HepG2 (cell line): Measurements from ENCODE around the gene GUCY2D. TPM values are rescaled to one million over a fixed set of nuclear protein-coding genes. Genes with fewer than 3 reads are reported as not detected.

Experiments used
- ETS1 ChIP-seq: sonication (generic); formaldehyde crosslinking; IDR thresholded peaks from 2 replicates; pipeline ENCODE4 v1.4.0; 2020; ENCODE audit warnings: missing genetic modification reagents
- FOXA1 ChIP-seq, 2 experiments: fragments of 450-650 bp in 1 of 2; sonication (generic) in 1 of 2; formaldehyde crosslinking in 1 of 2; IDR thresholded peaks; 2 replicates each; pipeline versions ENCODE4 v1.4.0 to v1.6.1; 2016 to 2020; ENCODE audit warnings: missing genetic modification reagents in 1 of 2
- FOXO1 ChIP-seq: sonication (generic); formaldehyde crosslinking; IDR thresholded peaks from 2 replicates; pipeline ENCODE4 v1.4.0; 2020; ENCODE audit warnings: missing genetic modification reagents
- GPBP1L1 ChIP-seq: sonication (generic); formaldehyde crosslinking; IDR thresholded peaks from 2 replicates; pipeline ENCODE4 v1.5.0; 2020; ENCODE audit warnings: mild to moderate bottlenecking, missing genetic modification reagents
- MBNL3 ChIP-seq: fragments of 250-450 bp; sonication (Bioruptor Pico); conservative IDR thresholded peaks from 2 replicates; pipeline ENCODE4 v1.8.0; 2022; ENCODE audit warnings: mild to moderate bottlenecking, inconsistent platforms
- MTF1 ChIP-seq: sonication (generic); formaldehyde crosslinking; IDR thresholded peaks from 2 replicates; pipeline ENCODE4 v1.5.0; 2020; ENCODE audit warnings: missing genetic modification reagents
- NFRKB ChIP-seq: fragments of 450-650 bp; IDR thresholded peaks from 2 replicates; pipeline ENCODE4 v1.6.1; 2017
- NR2C2 ChIP-seq: sonication (generic); formaldehyde crosslinking; IDR thresholded peaks from 2 replicates; pipeline ENCODE4 v1.4.0; 2020; ENCODE audit warnings: missing genetic modification reagents, mild to moderate bottlenecking, moderate library complexity, borderline replicate concordance
- PAF1 ChIP-seq: IDR thresholded peaks from 2 replicates; pipeline ENCODE4 v1.6.1; 2016; ENCODE audit warnings: missing genetic modification reagents, missing compliant biosample characterization
- POLR2A ChIP-seq, 2 experiments: IDR thresholded peaks; 2 replicates each; pipeline ENCODE4 v1.6.1; 2011; ENCODE audit warnings: low read depth in 2 of 2, low read length in 2 of 2, mild to moderate bottlenecking in 1 of 2, moderate library complexity in 1 of 2; ENCODE audit not compliant: insufficient read depth in 1 of 2
- REPIN1 ChIP-seq: sonication (generic); formaldehyde crosslinking; IDR thresholded peaks from 2 replicates; pipeline ENCODE4 v1.8.0; 2022; ENCODE audit warnings: missing genetic modification reagents, low read depth, mild to moderate bottlenecking, borderline replicate concordance
- TEAD3 ChIP-seq: optimal IDR thresholded peaks from 2 replicates; pipeline ENCODE3; 2016; ENCODE audit warnings: borderline replicate concordance
- ZNF207 ChIP-seq: fragments of 450-650 bp; IDR thresholded peaks from 2 replicates; pipeline ENCODE4 v1.6.1; 2016; ENCODE audit warnings: antibody characterized with exemption, borderline replicate concordance
- ZNF230 ChIP-seq: sonication (generic); formaldehyde crosslinking; IDR thresholded peaks from 2 replicates; pipeline ENCODE4 v1.4.0; 2020; ENCODE audit warnings: mild to moderate bottlenecking, missing genetic modification reagents
- ZNF546 ChIP-seq: sonication (generic); formaldehyde crosslinking; conservative IDR thresholded peaks from 2 replicates; pipeline ENCODE4 v1.8.1; 2023; ENCODE audit warnings: mild to moderate bottlenecking, missing genetic modification reagents
- ZNF703 ChIP-seq: sonication (generic); formaldehyde crosslinking; IDR thresholded peaks from 2 replicates; pipeline ENCODE4 v1.5.1; 2020; ENCODE audit warnings: missing genetic modification reagents, mild to moderate bottlenecking, moderate library complexity, borderline replicate concordance
- polyA plus RNA-seq, 8 experiments: library from polyadenylated mRNA; depleted of rRNA in 3 of 8; stranded (reverse) in 7 of 8; unstranded in 1 of 8; fragments of >200 nt; fragmentation: Illumina TruSeq in 4 of 8; extraction: Trizol in 4 of 8; gene quantifications; 2 replicates each; pipeline versions ENCODE4 v1.2.1 to v1.2.3, GENCODE V29; 2011 to 2016; ENCODE audit warnings: low read depth in 4 of 8, missing spikeins in 1 of 8, mixed read lengths in 1 of 8; ENCODE audit not compliant: insufficient read depth in 1 of 8
- total RNA-seq, 5 experiments: library from RNA; depleted of rRNA; stranded (reverse); fragments of >200 nt; fragmentation: Illumina TruSeq; extraction: Trizol; gene quantifications; 2 replicates each; pipeline ENCODE4 v1.2.3, GENCODE V29; 2016; ENCODE audit warnings: low read depth in 1 of 5
- TF ChIP-seq, protein P1 (sequence below): sonication (generic); formaldehyde crosslinking; IDR thresholded peaks from 2 replicates; pipeline ENCODE4 v1.9.0; 2022; ENCODE audit warnings: missing genetic modification reagents, mild to moderate bottlenecking, borderline replicate concordance
- TF ChIP-seq, protein P2 (sequence below): sonication (generic); formaldehyde crosslinking; IDR thresholded peaks from 2 replicates; pipeline ENCODE4 v1.4.0; 2020; ENCODE audit warnings: mild to moderate bottlenecking, missing genetic modification reagents
- TF ChIP-seq, protein P3 (sequence below): sonication (generic); formaldehyde crosslinking; conservative IDR thresholded peaks from 2 replicates; pipeline ENCODE4 v1.8.0; 2022; ENCODE audit warnings: mild to moderate bottlenecking, moderate library complexity, missing genetic modification reagents

The GUCY2D gene
- total and polyA plus RNA-seq, 2 of the 13 experiments (the other 11 are each of a cell fraction or from before 2014, with no cell fraction given) = not detected

DNA sequence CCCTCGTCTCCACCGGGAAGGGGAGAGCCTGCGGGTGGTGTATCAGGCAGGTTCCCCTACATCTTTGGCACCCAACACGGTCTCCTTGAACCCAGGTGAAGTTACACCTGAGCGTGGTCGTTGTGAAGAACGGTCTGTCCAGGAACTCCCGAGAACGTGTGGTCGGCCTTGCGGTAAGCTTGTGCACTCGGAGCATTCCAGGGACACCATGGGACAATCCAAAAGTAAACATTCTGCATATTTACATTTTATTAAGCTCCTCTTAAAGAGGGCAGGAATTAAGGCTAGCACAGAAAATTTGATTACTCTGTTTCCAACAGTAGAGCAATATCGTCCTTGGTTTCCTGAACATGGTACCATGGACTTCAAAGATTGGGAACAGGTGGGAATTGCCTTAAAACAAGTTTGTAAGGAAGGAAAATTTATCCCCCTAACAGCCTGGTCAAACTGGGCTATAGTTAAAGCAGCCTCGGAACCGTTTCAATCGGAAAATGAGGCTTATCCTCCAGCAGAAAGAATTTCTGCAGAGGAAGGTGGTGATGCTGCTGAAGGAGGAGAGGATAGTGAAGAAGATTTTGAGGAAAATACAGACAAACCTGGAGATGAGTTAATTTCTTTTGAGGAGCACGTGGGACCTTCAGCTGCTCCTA lies 54.7 kb downstream of the GUCY2D start (continued):
- TF ChIP-seq, protein P1, sequence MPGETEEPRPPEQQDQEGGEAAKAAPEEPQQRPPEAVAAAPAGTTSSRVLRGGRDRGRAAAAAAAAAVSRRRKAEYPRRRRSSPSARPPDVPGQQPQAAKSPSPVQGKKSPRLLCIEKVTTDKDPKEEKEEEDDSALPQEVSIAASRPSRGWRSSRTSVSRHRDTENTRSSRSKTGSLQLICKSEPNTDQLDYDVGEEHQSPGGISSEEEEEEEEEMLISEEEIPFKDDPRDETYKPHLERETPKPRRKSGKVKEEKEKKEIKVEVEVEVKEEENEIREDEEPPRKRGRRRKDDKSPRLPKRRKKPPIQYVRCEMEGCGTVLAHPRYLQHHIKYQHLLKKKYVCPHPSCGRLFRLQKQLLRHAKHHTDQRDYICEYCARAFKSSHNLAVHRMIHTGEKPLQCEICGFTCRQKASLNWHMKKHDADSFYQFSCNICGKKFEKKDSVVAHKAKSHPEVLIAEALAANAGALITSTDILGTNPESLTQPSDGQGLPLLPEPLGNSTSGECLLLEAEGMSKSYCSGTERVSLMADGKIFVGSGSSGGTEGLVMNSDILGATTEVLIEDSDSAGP (CRISPR knock-in tag) = no peak
- TF ChIP-seq ZNF230 (CRISPR knock-in tag) = peak; percentile 66; the same call in 1 of the 2 replicates
- TF ChIP-seq PAF1 (CRISPR knock-in tag) = peak; percentile 92; the same call in 1 of the 2 replicates
- TF ChIP-seq FOXA1 (IDR thresholded peaks at IDR 0.05) = no peak
- peak; percentile 85 for TF ChIP-seq FOXA1 (CRISPR knock-in tag; IDR thresholded peaks at IDR 0.05)
- 0 out of 2 replicates have a peak, but pooled peaks have one; percentile 40 for TF ChIP-seq MTF1 (CRISPR knock-in tag)
- TF ChIP-seq ZNF207 = no peak
- no peak for TF ChIP-seq GPBP1L1 (CRISPR knock-in tag)
- TF ChIP-seq REPIN1 (CRISPR knock-in tag) = no peak; the same call in 1 of the 2 replicates
- TF ChIP-seq MBNL3 (CRISPR knock-in tag) = no peak
- peak; percentile 90 for TF ChIP-seq TEAD3 (CRISPR knock-in tag)
- TF ChIP-seq ZNF703 = no peak
- TF ChIP-seq POLR2A (IDR thresholded peaks at IDR 0.05; ENCODE audit: insufficient read depth in 1 of 2, low read depth in 2 of 2, low read length in 2 of 2) = peak; percentile 7 to 80; a peak in 3 of 4 replicates
- TF ChIP-seq ZNF546 (CRISPR knock-in tag) = 0 out of 2 replicates have a peak, but pooled peaks have one; percentile 32
- 0 out of 2 replicates have a peak, but pooled peaks have one; percentile 8 for TF ChIP-seq NR2C2 (CRISPR knock-in tag)
- TF ChIP-seq FOXO1 (CRISPR knock-in tag) = no peak
- TF ChIP-seq, protein P2, sequence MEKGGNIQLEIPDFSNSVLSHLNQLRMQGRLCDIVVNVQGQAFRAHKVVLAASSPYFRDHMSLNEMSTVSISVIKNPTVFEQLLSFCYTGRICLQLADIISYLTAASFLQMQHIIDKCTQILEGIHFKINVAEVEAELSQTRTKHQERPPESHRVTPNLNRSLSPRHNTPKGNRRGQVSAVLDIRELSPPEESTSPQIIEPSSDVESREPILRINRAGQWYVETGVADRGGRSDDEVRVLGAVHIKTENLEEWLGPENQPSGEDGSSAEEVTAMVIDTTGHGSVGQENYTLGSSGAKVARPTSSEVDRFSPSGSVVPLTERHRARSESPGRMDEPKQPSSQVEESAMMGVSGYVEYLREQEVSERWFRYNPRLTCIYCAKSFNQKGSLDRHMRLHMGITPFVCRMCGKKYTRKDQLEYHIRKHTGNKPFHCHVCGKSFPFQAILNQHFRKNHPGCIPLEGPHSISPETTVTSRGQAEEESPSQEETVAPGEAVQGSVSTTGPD (CRISPR knock-in tag) = no peak
- TF ChIP-seq, protein P3, sequence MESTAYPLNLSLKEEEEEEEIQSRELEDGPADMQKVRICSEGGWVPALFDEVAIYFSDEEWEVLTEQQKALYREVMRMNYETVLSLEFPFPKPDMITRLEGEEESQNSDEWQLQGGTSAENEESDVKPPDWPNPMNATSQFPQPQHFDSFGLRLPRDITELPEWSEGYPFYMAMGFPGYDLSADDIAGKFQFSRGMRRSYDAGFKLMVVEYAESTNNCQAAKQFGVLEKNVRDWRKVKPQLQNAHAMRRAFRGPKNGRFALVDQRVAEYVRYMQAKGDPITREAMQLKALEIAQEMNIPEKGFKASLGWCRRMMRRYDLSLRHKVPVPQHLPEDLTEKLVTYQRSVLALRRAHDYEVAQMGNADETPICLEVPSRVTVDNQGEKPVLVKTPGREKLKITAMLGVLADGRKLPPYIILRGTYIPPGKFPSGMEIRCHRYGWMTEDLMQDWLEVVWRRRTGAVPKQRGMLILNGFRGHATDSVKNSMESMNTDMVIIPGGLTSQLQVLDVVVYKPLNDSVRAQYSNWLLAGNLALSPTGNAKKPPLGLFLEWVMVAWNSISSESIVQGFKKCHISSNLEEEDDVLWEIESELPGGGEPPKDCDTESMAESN = peak; percentile 25; the same call in 1 of the 2 replicates
- TF ChIP-seq ETS1 (CRISPR knock-in tag) = no peak
- TF ChIP-seq NFRKB = no peak
